ENCODE data around the gene SMYD3.

Gene SMYD3

GRCh38 chr1:246318622-246319021, 188.5 kb downstream of the SMYD3 start:
- TF ChIP-seq CTCF (IDR thresholded peaks at IDR 0.05), result no peak
- Histone ChIP-seq H3K27ac (no peak overlapping the region), H3K9me3 (ENCODE audit: control insufficient read depth, low read length) (no peaks in the 10 kb centered on the region), H3K36me3 (ENCODE audit: control insufficient read depth, insufficient read depth, low read length) (no peaks in the 10 kb centered on the region), H3K4me1 (no peaks in the 10 kb centered on the region), H3K4me3 (ENCODE audit: low read depth, low read length) (no peak overlapping the region), H3K79me2 (no peaks in the 10 kb centered on the region), H3K27me3 (ENCODE audit: control insufficient read depth, insufficient read depth, low read length) (no peaks in the 10 kb centered on the region), H3K9ac (no peak overlapping the region), H2AFZ (no peak overlapping the region), H3K4me2 (ENCODE audit: low read length) (no peak overlapping the region)

GRCh38 chr1:246318036-246318359, 189.1 kb downstream of the SMYD3 start:
- no peak overlapping the region for H3K4me3 ChIP-seq (ENCODE audit: low read depth, low read length)
- H3K27me3 ChIP-seq (ENCODE audit: control insufficient read depth, insufficient read depth, low read length), result no peaks in the 10 kb centered on the region
- no peaks in the 10 kb centered on the region for H3K36me3 ChIP-seq (ENCODE audit: control insufficient read depth, insufficient read depth, low read length)
- H3K4me2 ChIP-seq (ENCODE audit: low read length), result no peak overlapping the region
- H3K27ac ChIP-seq, result no peak overlapping the region
- no peak for TF ChIP-seq CTCF (IDR thresholded peaks at IDR 0.05)
- no peak overlapping the region for H2AFZ ChIP-seq
- no peaks in the 10 kb centered on the region for H3K4me1 ChIP-seq
- H3K9ac ChIP-seq, result no peak overlapping the region
- H3K9me3 ChIP-seq (ENCODE audit: control insufficient read depth, low read length), result no peaks in the 10 kb centered on the region
- H3K79me2 ChIP-seq, result no peaks in the 10 kb centered on the region

- Histone ChIP-seq H3K4me1 (no peaks in the 10 kb centered on the region), H3K79me2 (no peaks in the 10 kb centered on the region)
Observed at GRCh38 chr1:246317332-246318035, 189.6 kb downstream of the SMYD3 start.

GRCh38 chr1:246311461-246311860, 195.6 kb downstream of the SMYD3 start:
- H3K9ac ChIP-seq, result no peak overlapping the region
- H3K27me3 ChIP-seq (ENCODE audit: control insufficient read depth, insufficient read depth, low read length), result no peaks in the 10 kb centered on the region
- H3K79me2 ChIP-seq, result no peaks in the 10 kb centered on the region
- no peaks in the 10 kb centered on the region for H3K36me3 ChIP-seq (ENCODE audit: control insufficient read depth, insufficient read depth, low read length)
- no peaks in the 10 kb centered on the region for H3K9me3 ChIP-seq (ENCODE audit: control insufficient read depth, low read length)
- H3K4me1 ChIP-seq, result no peaks in the 10 kb centered on the region
- H3K4me2 ChIP-seq (ENCODE audit: low read length), result no peak overlapping the region
- no peak overlapping the region for H3K27ac ChIP-seq
- H3K4me3 ChIP-seq (ENCODE audit: low read depth, low read length), result no peak overlapping the region
- H2AFZ ChIP-seq, result no peak overlapping the region
- TF ChIP-seq CTCF (IDR thresholded peaks at IDR 0.05), result no peak

More at GRCh38 chr1:246317332-246318035, 189.6 kb downstream of the SMYD3 start:
- H3K27me3 ChIP-seq (ENCODE audit: control insufficient read depth, insufficient read depth, low read length), result no peaks in the 10 kb centered on the region
- H3K9ac ChIP-seq, result no peak overlapping the region
- H3K9me3 ChIP-seq (ENCODE audit: control insufficient read depth, low read length), result no peaks in the 10 kb centered on the region
- TF ChIP-seq CTCF (IDR thresholded peaks at IDR 0.05), result no peak
- no peaks in the 10 kb centered on the region for H3K36me3 ChIP-seq (ENCODE audit: control insufficient read depth, insufficient read depth, low read length)
- no peak overlapping the region for H3K4me2 ChIP-seq (ENCODE audit: low read length)
- no peak overlapping the region for H3K27ac ChIP-seq
- no peak overlapping the region for H3K4me3 ChIP-seq (ENCODE audit: low read depth, low read length)
- H2AFZ ChIP-seq, result no peak overlapping the region

- H3K27ac ChIP-seq, result no peak overlapping the region
- no peaks in the 10 kb centered on the region for H3K4me1 ChIP-seq
- no peaks in the 10 kb centered on the region for H3K27me3 ChIP-seq (ENCODE audit: control insufficient read depth, insufficient read depth, low read length)
- H2AFZ ChIP-seq, result no peak overlapping the region
- no peaks in the 10 kb centered on the region for H3K79me2 ChIP-seq
- no peak overlapping the region for H3K4me3 ChIP-seq (ENCODE audit: low read depth, low read length)
- H3K4me2 ChIP-seq (ENCODE audit: low read length), result no peak overlapping the region
- no peak overlapping the region for H3K9ac ChIP-seq
- no peak for TF ChIP-seq CTCF (IDR thresholded peaks at IDR 0.05)
- no peaks in the 10 kb centered on the region for H3K9me3 ChIP-seq (ENCODE audit: control insufficient read depth, low read length)
- no peaks in the 10 kb centered on the region for H3K36me3 ChIP-seq (ENCODE audit: control insufficient read depth, insufficient read depth, low read length)
Observed at GRCh38 chr1:246309247-246309884, 197.7 kb downstream of the SMYD3 start.
